ENCODE measurements around the gene HTR2C.

DNA sequence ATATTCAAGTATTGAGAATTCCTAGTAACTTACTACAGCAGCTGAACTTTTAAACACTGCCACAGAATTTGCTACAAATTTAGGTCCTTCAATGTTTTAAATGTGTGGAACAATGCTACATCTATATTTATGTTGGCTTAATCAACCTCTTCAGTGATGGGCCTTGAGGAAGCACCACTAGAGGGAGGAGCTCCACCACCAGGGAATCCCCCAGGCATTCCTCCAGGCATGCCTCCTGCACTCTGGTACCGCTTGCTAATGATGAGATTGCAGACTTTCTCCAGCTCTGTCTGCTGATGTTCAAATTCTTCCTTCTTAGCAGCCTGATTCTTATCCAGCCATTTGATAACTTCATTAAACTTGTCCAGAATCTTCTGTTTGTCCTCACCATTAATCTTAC is 190.8 kb downstream of the HTR2C start:
- TF ChIP-seq, protein P1, sequence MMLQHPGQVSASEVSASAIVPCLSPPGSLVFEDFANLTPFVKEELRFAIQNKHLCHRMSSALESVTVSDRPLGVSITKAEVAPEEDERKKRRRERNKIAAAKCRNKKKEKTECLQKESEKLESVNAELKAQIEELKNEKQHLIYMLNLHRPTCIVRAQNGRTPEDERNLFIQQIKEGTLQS (CRISPR knock-in tag; conservative IDR thresholded peaks at IDR 0.05) = no peak
- TF ChIP-seq, protein P2, sequence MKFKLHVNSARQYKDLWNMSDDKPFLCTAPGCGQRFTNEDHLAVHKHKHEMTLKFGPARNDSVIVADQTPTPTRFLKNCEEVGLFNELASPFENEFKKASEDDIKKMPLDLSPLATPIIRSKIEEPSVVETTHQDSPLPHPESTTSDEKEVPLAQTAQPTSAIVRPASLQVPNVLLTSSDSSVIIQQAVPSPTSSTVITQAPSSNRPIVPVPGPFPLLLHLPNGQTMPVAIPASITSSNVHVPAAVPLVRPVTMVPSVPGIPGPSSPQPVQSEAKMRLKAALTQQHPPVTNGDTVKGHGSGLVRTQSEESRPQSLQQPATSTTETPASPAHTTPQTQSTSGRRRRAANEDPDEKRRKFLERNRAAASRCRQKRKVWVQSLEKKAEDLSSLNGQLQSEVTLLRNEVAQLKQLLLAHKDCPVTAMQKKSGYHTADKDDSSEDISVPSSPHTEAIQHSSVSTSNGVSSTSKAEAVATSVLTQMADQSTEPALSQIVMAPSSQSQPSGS (CRISPR knock-in tag; IDR thresholded peaks at IDR 0.05; ENCODE audit: borderline replicate concordance, low read depth) = no peak
- TF ChIP-seq CTCF (IDR thresholded peaks at IDR 0.05) (no peak), ZNF232 (CRISPR knock-in tag; IDR thresholded peaks at IDR 0.05) (no peak)

All from WTC11 (cell line).